GM18508 (cell line): ENCODE data around the gene SRP9.
"Not testable (repeated sequence)": the region's sequence is repeated elsewhere in the genome, so short reads cannot be mapped to it uniquely, and the experiment has no call there.

ENCODE experiments used
- ATAC-seq: cut with Tn5 transposase; IDR thresholded peaks from one replicate; pipeline ENCODE4 v1.9.1; 2021; ENCODE audit warnings: moderate number of reproducible peaks; ENCODE audit not compliant: insufficient read depth, unreplicated experiment

The SRP9 gene

GRCh38 chr1:225772848-225773247 lies 4.8 kb upstream of the SRP9 start:
- ATAC-seq: no peak

GRCh38 chr1:225774281-225775147 lies 3.1 kb upstream of the SRP9 start:
- ATAC-seq: no peak

- no peak for ATAC-seq
Observed at GRCh38 chr1:225776294-225776693, 1.3 kb upstream of the SRP9 start.

- ATAC-seq: peak; percentile 14
Observed at GRCh38 chr1:225777058-225777582, 506 bp upstream of the SRP9 start.

- no peak for ATAC-seq
Observed at GRCh38 chr1:225778337-225778669, 677 bp downstream of the SRP9 start.

GRCh38 chr1:225779165-225779564 lies 1.5 kb downstream of the SRP9 start:
- ATAC-seq: not testable (repeated sequence)

- ATAC-seq: no peak
Observed at GRCh38 chr1:225780134-225780533, 2.5 kb downstream of the SRP9 start.

GRCh38 chr1:225780630-225781029 lies 3.0 kb downstream of the SRP9 start:
- ATAC-seq: no peak

GRCh38 chr1:225789142-225789541 lies 11.5 kb downstream of the SRP9 start:
- ATAC-seq: not testable (repeated sequence)

GRCh38 chr1:225794954-225795353 lies 17.3 kb downstream of the SRP9 start:
- no peak for ATAC-seq

GRCh38 chr1:225796097-225796496 lies 18.5 kb downstream of the SRP9 start:
- not testable (repeated sequence) for ATAC-seq

- ATAC-seq: not testable (repeated sequence)
Observed at GRCh38 chr1:225801146-225801545, 23.5 kb downstream of the SRP9 start.

- ATAC-seq: no peak
Observed at GRCh38 chr1:225806249-225806648, 28.6 kb downstream of the SRP9 start.

- not testable (repeated sequence) for ATAC-seq
Observed at GRCh38 chr1:225806736-225807135, 29.1 kb downstream of the SRP9 start.

GRCh38 chr1:225808136-225808535 lies 30.5 kb downstream of the SRP9 start:
- ATAC-seq: no peak

GRCh38 chr1:225809842-225810578 lies 32.4 kb downstream of the SRP9 start, which contains the start of gene EPHX1:
Gene EPHX1 (plus strand): TSS chr1:225810124. CDS start chr1:225828730, 18,606 bp downstream.
- ATAC-seq: peak; percentile 85

GRCh38 chr1:225810579-225811538 lies 33.2 kb downstream of the SRP9 start:
- not testable (repeated sequence) for ATAC-seq

GRCh38 chr1:225811622-225812487 lies 34.2 kb downstream of the SRP9 start:
- ATAC-seq: no peak
